ENCODE data around the gene NMRK1.

- TF ChIP-seq CTCF (tag by site-specific recombination; IDR thresholded peaks at IDR 0.05) (no peak), KLF16 (tag by site-specific recombination; IDR thresholded peaks at IDR 0.05) (no peak), SETDB1 (IDR thresholded peaks at IDR 0.05; ENCODE audit: insufficient read length, low read length) (no peak), ZFP37 (tag by site-specific recombination; IDR thresholded peaks at IDR 0.05) (no peak), HOXA7 (CRISPR knock-in tag; IDR thresholded peaks at IDR 0.05; ENCODE audit: borderline replicate concordance) (no peak), ZNF280C (tag by site-specific recombination; IDR thresholded peaks at IDR 0.05) (no peak), HIC1 (tag by site-specific recombination; IDR thresholded peaks at IDR 0.05) (no peak), ZNF580 (tag by site-specific recombination; IDR thresholded peaks at IDR 0.05) (no peak), BCL6B (tag by site-specific recombination; IDR thresholded peaks at IDR 0.05) (no peak), ZNF48 (tag by site-specific recombination; IDR thresholded peaks at IDR 0.05) (no peak), MEIS1 (CRISPR knock-in tag; IDR thresholded peaks at IDR 0.05; ENCODE audit: borderline replicate concordance) (no peak)
Measured at GRCh38 chr9:75131700-75132099, 43.7 kb upstream of the NMRK1 start.

Data from HEK293 (cell line).